Colon (tissue), 2 donors: ENCODE data around the gene EIF3I.

Source experiments
- FAIRE-seq: peaks from 2 replicates; lab custom pipeline; 2012; peaks lifted over from hg19 to GRCh38; lab: Jason Lieb, UNC
- donor health status: control.
- donor health status: control.

Gene EIF3I

GRCh38 chr1:32266921-32267591 is 44.8 kb downstream of the EIF3I start:
- FAIRE-seq: no peak

- no peak for FAIRE-seq
These were observed 47.5 kb downstream of the EIF3I start for GRCh38 chr1:32269744-32270143.

GRCh38 chr1:32272557-32273390 is 50.6 kb downstream of the EIF3I start:
- no peak for FAIRE-seq

- no peak for FAIRE-seq
These were observed 51.4 kb downstream of the EIF3I start for GRCh38 chr1:32273391-32274208.

GRCh38 chr1:32274646-32275340 is 52.6 kb downstream of the EIF3I start:
- no peak for FAIRE-seq

- FAIRE-seq: no peak
These were observed 53.2 kb downstream of the EIF3I start for GRCh38 chr1:32275424-32275823.

- no peak for FAIRE-seq
These were observed 54.0 kb downstream of the EIF3I start for GRCh38 chr1:32276032-32276782.
